Neural progenitor cell (in vitro differentiated cells): ENCODE results near the gene HAUS6. TPM values are rescaled to one million over a fixed set of nuclear protein-coding genes. Genes with fewer than 3 reads are reported as not detected.

Source experiments
- DNase-seq: peaks from one replicate; pipeline ENCODE4 v3.0.0-alpha.2; 2016; ENCODE audit warnings: low spot score
- H2AFZ ChIP-seq: fragments of 200-600 bp; sonication (generic); replicated peaks from 2 replicates; pipeline ENCODE4 v1.6.1; 2016; ENCODE audit warnings: antibody characterized with exemption
- H3F3A ChIP-seq: fragments of 200-600 bp; sonication (generic); 2 replicates; pipeline ENCODE4 v1.6.1; 2016; ENCODE audit warnings: antibody characterized with exemption, low read depth
- H3K27ac ChIP-seq: fragments of 200-600 bp; sonication (generic); 2 replicates; pipeline ENCODE4 v1.5.1; 2016; ENCODE audit warnings: mild to moderate bottlenecking
- H3K27me3 ChIP-seq: fragments of 200-600 bp; sonication (generic); 2 replicates; pipeline ENCODE4 v1.6.1; 2016; ENCODE audit warnings: mild to moderate bottlenecking, moderate library complexity
- H3K36me3 ChIP-seq: fragments of 200-600 bp; sonication (generic); 2 replicates; pipeline ENCODE4 v1.5.1; 2016
- H3K4me1 ChIP-seq: fragments of 200-600 bp; sonication (generic); 2 replicates; pipeline ENCODE4 v1.6.1; 2016; ENCODE audit warnings: mixed run types
- H3K4me2 ChIP-seq: fragments of 200-600 bp; sonication (generic); 2 replicates; pipeline ENCODE4 v1.6.1; 2016
- H3K4me3 ChIP-seq: fragments of 200-600 bp; sonication (generic); 2 replicates; pipeline ENCODE4 v1.5.1; 2016
- H3K79me2 ChIP-seq: fragments of 200-600 bp; sonication (generic); 2 replicates; pipeline ENCODE4 v1.6.1; 2016; ENCODE audit warnings: low read depth
- H3K9ac ChIP-seq: fragments of 200-600 bp; sonication (generic); 2 replicates; pipeline ENCODE4 v1.6.1; 2016
- H3K9me3 ChIP-seq: fragments of 200-600 bp; sonication (generic); 2 replicates; pipeline ENCODE4 v1.5.1; 2016; ENCODE audit warnings: low read depth
- H4K20me1 ChIP-seq: fragments of 200-600 bp; sonication (generic); 2 replicates; pipeline ENCODE4 v1.6.1; 2016; ENCODE audit warnings: low read depth
- H3K27ac Mint-ChIP-seq: 3 replicates; pipeline ENCODE4 v1.8.0; 2021; ENCODE audit warnings: mixed read lengths
- H3K27me3 Mint-ChIP-seq: 2 replicates; pipeline ENCODE4 v1.8.0; 2022; ENCODE audit warnings: low read depth, mild to moderate bottlenecking, inconsistent platforms, moderate library complexity, mixed read lengths; ENCODE audit not compliant: insufficient read depth
- H3K36me3 Mint-ChIP-seq: 3 replicates; pipeline ENCODE4 v1.8.0; 2021; ENCODE audit warnings: mixed read lengths
- H3K4me1 Mint-ChIP-seq: 3 replicates; pipeline ENCODE4 v1.8.0; 2021; ENCODE audit warnings: mixed read lengths
- H3K4me3 Mint-ChIP-seq: 3 replicates; pipeline ENCODE4 v1.8.0; 2021; ENCODE audit warnings: mild to moderate bottlenecking, moderate library complexity, mixed read lengths
- H3K9me3 Mint-ChIP-seq: 3 replicates; pipeline ENCODE4 v1.8.0; 2020; ENCODE audit warnings: mixed read lengths
- CTCF ChIP-seq: fragments of 200-600 bp; sonication (generic); IDR thresholded peaks from 2 replicates; pipeline ENCODE4 v1.5.1; 2017; ENCODE audit warnings: antibody characterized with exemption, mild to moderate bottlenecking
- EZH2 ChIP-seq: fragments of 200-600 bp; sonication (generic); IDR thresholded peaks from 2 replicates; pipeline ENCODE4 v1.6.1; 2017; ENCODE audit warnings: antibody characterized with exemption, mild to moderate bottlenecking, moderate library complexity
- EZH2phosphoT487 ChIP-seq: fragments of 200-600 bp; sonication (generic); IDR thresholded peaks from 2 replicates; pipeline ENCODE4 v1.6.1; 2017; ENCODE audit warnings: antibody characterized with exemption
- total RNA-seq: library from RNA; depleted of rRNA; stranded (reverse); fragments of >200 nt; gene quantifications from 2 replicates; pipeline ENCODE4 v1.2.3, GENCODE V29; 2015; ENCODE audit warnings: low replicate concordance

Gene HAUS6
- total RNA-seq, 1 donor from 2014 or later: 61.2 TPM

GRCh38 chr9:19124430-19124793, 21.7 kb upstream of the HAUS6 start:
- Histone ChIP-seq H3K4me1 (peaks cover 18% of the 10 kb centered on the region), H3K27me3 (no peaks in the 10 kb centered on the region), H3K9me3 (no peaks in the 10 kb centered on the region), H3K79me2 (peaks cover 50% of the 10 kb centered on the region), H2AFZ (no peak overlapping the region), H4K20me1 (peaks cover 12% of the 10 kb centered on the region), H3K4me3 (no peak overlapping the region), H3K4me2 (peak overlapping the region; percentile 52), H3K27ac (no peak overlapping the region), H3F3A (peaks cover 22% of the 10 kb centered on the region), H3K9ac (peak overlapping the region; percentile 9), H3K36me3 (peaks cover 16% of the 10 kb centered on the region)
- H3K4me3 Mint-ChIP-seq: no peak overlapping the region
- no peak for DNase-seq
- no peak overlapping the region for H3K27ac Mint-ChIP-seq
- peaks cover 9% of the 10 kb centered on the region for H3K36me3 Mint-ChIP-seq
- no peaks in the 10 kb centered on the region for H3K9me3 Mint-ChIP-seq
- H3K4me1 Mint-ChIP-seq: peaks cover 5% of the 10 kb centered on the region
- H3K27me3 Mint-ChIP-seq: peaks cover 15% of the 10 kb centered on the region
- TF ChIP-seq EZH2 (no peak), CTCF (no peak), EZH2phosphoT487 (no peak)

GRCh38 chr9:19122490-19123042, 19.9 kb upstream of the HAUS6 start:
- no peaks in the 10 kb centered on the region for H3K9me3 Mint-ChIP-seq
- H2AFZ ChIP-seq: no peak overlapping the region
- no peaks in the 10 kb centered on the region for H3K9me3 ChIP-seq
- no peaks in the 10 kb centered on the region for H3K27me3 ChIP-seq
- H3K4me3 Mint-ChIP-seq: no peak overlapping the region
- peaks cover 7% of the 10 kb centered on the region for H3K4me1 ChIP-seq
- peaks cover 12% of the 10 kb centered on the region for H4K20me1 ChIP-seq
- no peak overlapping the region for H3K27ac ChIP-seq
- TF ChIP-seq CTCF: no peak
- no peak for TF ChIP-seq EZH2
- no peak for TF ChIP-seq EZH2phosphoT487
- peaks cover 17% of the 10 kb centered on the region for H3K36me3 Mint-ChIP-seq
- peaks cover 5% of the 10 kb centered on the region for H3F3A ChIP-seq
- DNase-seq: no peak
- H3K27ac Mint-ChIP-seq: no peak overlapping the region
- no peaks in the 10 kb centered on the region for H3K4me1 Mint-ChIP-seq
- H3K36me3 ChIP-seq: peaks cover 24% of the 10 kb centered on the region
- no peak overlapping the region for H3K4me3 ChIP-seq
- peaks cover 48% of the 10 kb centered on the region for H3K79me2 ChIP-seq
- H3K27me3 Mint-ChIP-seq: peaks cover 5% of the 10 kb centered on the region
- no peak overlapping the region for H3K9ac ChIP-seq
- no peak overlapping the region for H3K4me2 ChIP-seq

GRCh38 chr9:19120877-19121276, 18.2 kb upstream of the HAUS6 start:
- Mint-ChIP-seq H3K9me3 (no peaks in the 10 kb centered on the region), H3K27me3 (peaks cover 3% of the 10 kb centered on the region), H3K27ac (no peak overlapping the region), H3K4me3 (no peak overlapping the region), H3K4me1 (no peaks in the 10 kb centered on the region), H3K36me3 (peaks cover 25% of the 10 kb centered on the region)
- Histone ChIP-seq H3F3A (peaks cover under 1% of the 10 kb centered on the region), H3K4me3 (no peak overlapping the region), H3K4me2 (no peak overlapping the region), H3K9ac (no peak overlapping the region), H3K27ac (no peak overlapping the region), H3K9me3 (no peaks in the 10 kb centered on the region), H3K27me3 (no peaks in the 10 kb centered on the region), H3K79me2 (peaks cover 31% of the 10 kb centered on the region), H4K20me1 (peaks cover 12% of the 10 kb centered on the region), H3K36me3 (peaks cover 24% of the 10 kb centered on the region), H3K4me1 (peaks cover 7% of the 10 kb centered on the region), H2AFZ (no peak overlapping the region)
- TF ChIP-seq CTCF (no peak), EZH2 (no peak), EZH2phosphoT487 (no peak)
- no peak for DNase-seq
